Kidney (tissue), 14 donors: ENCODE data around the gene C10orf143. TPM values are rescaled to one million over a fixed set of nuclear protein-coding genes. Genes with fewer than 3 reads are reported as not detected.

ENCODE experiments used
- DNase-seq, 5 donors: peaks; one replicate each; pipeline ENCODE4 v3.0.0-alpha.2; 2013 to 2020
- FAIRE-seq: peaks from 2 replicates; lab custom pipeline; 2012; peaks lifted over from hg19 to GRCh38; lab: Jason Lieb, UNC
- H3K27ac ChIP-seq, 2 donors: one replicate each; pipeline ENCODE4 v1.7.0; 2013; ENCODE audit warnings: low read depth in 2 of 2, low read length in 2 of 2, inconsistent platforms in 1 of 2
- H3K27me3 ChIP-seq: one replicate; pipeline ENCODE4 v1.7.1; 2013; ENCODE audit warnings: low read length, inconsistent platforms; ENCODE audit not compliant: control insufficient read depth, insufficient read depth
- H3K36me3 ChIP-seq, 3 donors: one replicate each; pipeline versions ENCODE4 v1.7.0 to v1.7.1; 2013; ENCODE audit warnings: low read length in 3 of 3, control low read depth in 1 of 3, inconsistent platforms in 1 of 3; ENCODE audit not compliant: insufficient read depth in 3 of 3, control insufficient read depth in 2 of 3
- H3K4me1 ChIP-seq, 3 donors: one replicate each; pipeline versions ENCODE4 v1.7.0 to v1.7.1; 2013; ENCODE audit warnings: low read length in 3 of 3, inconsistent platforms in 1 of 3, low read depth in 1 of 3; ENCODE audit not compliant: control insufficient read depth in 2 of 3, insufficient read depth in 2 of 3
- H3K4me3 ChIP-seq, 3 donors: one replicate each; pipeline versions ENCODE4 v1.7.0 to v1.8.1; 2013; ENCODE audit warnings: low read length in 3 of 3, control low read depth in 1 of 3, inconsistent platforms in 1 of 3
- H3K9ac ChIP-seq, 3 donors: one replicate each; pipeline versions ENCODE4 v1.7.0 to v1.7.1; 2013; ENCODE audit warnings: low read length in 3 of 3, control low read depth in 1 of 3, inconsistent platforms in 1 of 3
- H3K9me3 ChIP-seq, 3 donors: one replicate each; pipeline versions ENCODE4 v1.7.0 to v1.7.1; 2013; ENCODE audit warnings: low read length in 3 of 3, control low read depth in 1 of 3, inconsistent platforms in 1 of 3; ENCODE audit not compliant: control insufficient read depth in 2 of 3, insufficient read depth in 1 of 3
- intact Hi-C: fragments of 100-400 bp; cut with DNase I; formaldehyde crosslinking; loops from one replicate; pipeline ENCODE4 v1.11.1; 2022
- polyA plus RNA-seq: library from polyadenylated mRNA; stranded (reverse); fragments of 350-450 nt; fragmentation: Illumina TruSeq; extraction: RNeasy Lipid Tissue Mini Kit (QIAGEN cat#74804); gene quantifications from one replicate; pipeline ENCODE4 v1.2.3, GENCODE V29; 2014; ENCODE audit warnings: low read depth, low replicate concordance; ENCODE audit not compliant: insufficient read depth
- total RNA-seq: library from RNA; stranded (reverse); fragmentation: NEBNext Ultra II Directional; extraction: Animal tissue kit (Norgen Biotek cat#: 25700); gene quantifications from one replicate; pipeline ENCODE4 v1.2.1, GENCODE V29; 2021
- TF ChIP-seq, protein P1 (sequence below): IDR thresholded peaks from 3 replicates; pipeline ENCODE4 v1.5.1; 2012; ENCODE audit warnings: mild to moderate bottlenecking, moderate library complexity, borderline replicate concordance; ENCODE audit not compliant: insufficient read depth; ENCODE audit errors: extremely low read depth
- donor health status: control.
- donor health status: control.
- donor health status: control.
- donor health status: control.
- donor health status: control.
- donor health status: DM: yes; HTN: yes; CAD: no.
- donor health status: Normal renal cell carcinoma (clear cell type).

The C10orf143 gene
- total and polyA plus RNA-seq, 2 donors from 2014 or later, result 6.6 to 9.2 TPM

DNA sequence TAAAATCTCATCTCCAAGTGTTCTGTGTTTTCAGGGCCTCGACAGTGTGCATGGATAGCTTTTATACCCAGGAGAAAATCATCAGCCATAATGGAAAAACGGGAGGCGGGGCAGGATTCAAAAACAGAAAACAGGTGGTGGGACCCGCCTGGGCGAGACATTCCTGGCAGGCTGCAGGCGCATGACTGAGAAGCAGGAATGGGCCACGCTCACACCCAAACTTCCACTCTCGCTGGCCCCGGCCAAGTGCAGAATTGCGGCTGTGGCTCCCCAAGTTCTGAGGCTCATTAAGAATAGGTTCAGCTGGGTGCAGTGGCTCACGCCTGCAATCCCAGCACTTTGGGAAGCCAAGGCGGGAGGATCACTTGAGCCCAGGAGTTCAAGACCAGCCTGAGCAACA lies 60.6 kb downstream of the C10orf143 start:
- TF ChIP-seq, protein P1, sequence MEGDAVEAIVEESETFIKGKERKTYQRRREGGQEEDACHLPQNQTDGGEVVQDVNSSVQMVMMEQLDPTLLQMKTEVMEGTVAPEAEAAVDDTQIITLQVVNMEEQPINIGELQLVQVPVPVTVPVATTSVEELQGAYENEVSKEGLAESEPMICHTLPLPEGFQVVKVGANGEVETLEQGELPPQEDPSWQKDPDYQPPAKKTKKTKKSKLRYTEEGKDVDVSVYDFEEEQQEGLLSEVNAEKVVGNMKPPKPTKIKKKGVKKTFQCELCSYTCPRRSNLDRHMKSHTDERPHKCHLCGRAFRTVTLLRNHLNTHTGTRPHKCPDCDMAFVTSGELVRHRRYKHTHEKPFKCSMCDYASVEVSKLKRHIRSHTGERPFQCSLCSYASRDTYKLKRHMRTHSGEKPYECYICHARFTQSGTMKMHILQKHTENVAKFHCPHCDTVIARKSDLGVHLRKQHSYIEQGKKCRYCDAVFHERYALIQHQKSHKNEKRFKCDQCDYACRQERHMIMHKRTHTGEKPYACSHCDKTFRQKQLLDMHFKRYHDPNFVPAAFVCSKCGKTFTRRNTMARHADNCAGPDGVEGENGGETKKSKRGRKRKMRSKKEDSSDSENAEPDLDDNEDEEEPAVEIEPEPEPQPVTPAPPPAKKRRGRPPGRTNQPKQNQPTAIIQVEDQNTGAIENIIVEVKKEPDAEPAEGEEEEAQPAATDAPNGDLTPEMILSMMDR, result no peak
- FAIRE-seq (no peak), DNase-seq (peak in 3 of 5 donors; percentile 26 to 42 (median 31))
- Histone ChIP-seq H3K27ac (no peak overlapping the region), H3K4me1 (no peaks in the 10 kb centered on the region), H3K4me3 (no peak overlapping the region), H3K27me3 (no peaks in the 10 kb centered on the region), H3K36me3 (no peaks in the 10 kb centered on the region), H3K9me3 (peaks cover 0 to 7% (median 0%) of the 10 kb centered on the region in 3 donors), H3K9ac (no peak overlapping the region)
- intact Hi-C loops, result no loop called here

DNA sequence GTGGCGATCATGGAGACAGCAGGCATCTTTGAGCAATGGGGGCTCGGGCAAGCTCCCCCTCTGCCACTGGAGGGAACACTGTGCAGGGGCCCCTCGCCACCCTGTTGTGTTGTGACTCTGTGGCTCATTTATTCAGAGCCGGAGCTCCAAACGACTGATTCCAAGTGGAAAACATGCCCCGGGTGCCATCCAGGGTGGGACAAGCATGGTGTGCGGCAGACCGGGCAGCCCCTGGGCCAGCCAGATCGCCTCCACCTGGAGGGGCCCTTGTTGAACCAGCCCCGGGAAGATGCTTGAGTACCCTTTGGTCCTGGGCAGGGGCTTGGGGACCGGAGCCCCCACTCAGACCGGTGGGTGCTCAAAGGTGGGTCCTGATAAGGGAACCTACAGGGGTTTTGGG lies 61.4 kb downstream of the C10orf143 start:
- no peaks in the 10 kb centered on the region for H3K27me3 ChIP-seq
- H3K9me3 ChIP-seq, result peaks cover 0 to under 1% (median 0%) of the 10 kb centered on the region in 3 donors
- no peak for FAIRE-seq
- TF ChIP-seq, protein P1, result no peak
- no peaks in the 10 kb centered on the region for H3K36me3 ChIP-seq
- no peak overlapping the region for H3K27ac ChIP-seq
- no peak overlapping the region for H3K9ac ChIP-seq
- H3K4me3 ChIP-seq, result no peak overlapping the region
- no peaks in the 10 kb centered on the region for H3K4me1 ChIP-seq
- intact Hi-C loops, result no loop called here
- DNase-seq, result no peak

DNA sequence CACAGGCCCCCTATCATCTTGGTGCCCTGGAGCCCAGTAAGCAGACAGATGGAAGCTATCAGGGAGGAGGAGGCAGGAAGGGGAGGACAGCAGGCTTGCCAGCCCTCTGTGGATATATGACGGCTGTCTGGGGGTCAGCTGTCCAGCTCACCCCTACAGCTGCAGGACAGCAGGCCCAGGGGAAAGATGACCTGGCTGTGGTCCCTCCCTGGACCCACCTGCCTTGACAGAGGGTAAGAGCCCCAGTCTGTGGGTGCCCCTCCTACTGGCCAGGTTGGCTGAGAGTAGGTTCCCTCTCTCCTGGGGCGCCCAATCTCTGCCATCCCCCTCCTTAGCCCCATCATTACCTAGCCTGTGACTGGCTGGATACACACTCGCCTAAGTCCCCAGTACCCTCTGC lies 62.5 kb downstream of the C10orf143 start:
- H3K27ac ChIP-seq, result no peak overlapping the region
- no peak overlapping the region for H3K4me3 ChIP-seq
- no peaks in the 10 kb centered on the region for H3K27me3 ChIP-seq
- no peak for FAIRE-seq
- peak in 3 of 5 donors; percentile 53 to 67 (median 61) for DNase-seq
- no peaks in the 10 kb centered on the region for H3K36me3 ChIP-seq
- no peaks in the 10 kb centered on the region for H3K9me3 ChIP-seq
- H3K9ac ChIP-seq, result no peak overlapping the region
- H3K4me1 ChIP-seq, result no peaks in the 10 kb centered on the region
- TF ChIP-seq, protein P1, result no peak
- intact Hi-C loops, result no loop called here

DNA sequence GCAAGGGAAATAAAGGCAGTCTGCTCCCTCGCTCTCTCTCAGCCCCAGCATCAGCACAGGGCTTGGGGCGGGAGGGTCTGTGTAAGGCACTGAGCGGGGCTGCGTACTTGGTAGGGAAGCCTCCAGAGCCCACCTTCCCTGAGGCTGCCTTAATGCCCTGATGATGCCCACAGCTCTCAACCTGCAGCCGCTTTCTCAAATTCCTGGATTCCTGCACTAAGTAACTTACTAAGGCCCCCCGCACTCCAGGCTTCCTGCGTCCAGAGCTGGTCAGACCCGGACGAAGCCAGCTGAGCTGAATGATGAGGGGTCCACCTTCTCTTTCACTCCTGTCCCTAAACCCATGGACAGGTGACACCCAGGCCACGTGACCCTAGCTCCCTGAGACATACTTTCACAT lies 63.3 kb downstream of the C10orf143 start:
- Histone ChIP-seq H3K9me3 (no peaks in the 10 kb centered on the region), H3K27me3 (no peaks in the 10 kb centered on the region), H3K36me3 (no peaks in the 10 kb centered on the region), H3K9ac (no peak overlapping the region), H3K4me1 (no peaks in the 10 kb centered on the region), H3K27ac (no peak overlapping the region), H3K4me3 (no peak overlapping the region)
- intact Hi-C loops, result no loop called here
- TF ChIP-seq, protein P1, result no peak
- no peak for FAIRE-seq
- peak in 1 of 5 donors; percentile 19 for DNase-seq
